Mesothelial cell of epicardium (in vitro differentiated cells): Measurements from ENCODE around the gene MLN. TPM values are rescaled to one million over a fixed set of nuclear protein-coding genes. Genes with fewer than 3 reads are reported as not detected.

Experiments used
- DNase-seq, 2 experiments: peaks; one replicate each; pipeline ENCODE4 v3.0.0; 2021; ENCODE audit warnings: low spot score in 2 of 2; ENCODE audit not compliant: unreplicated experiment in 2 of 2
- H3K27ac Mint-ChIP-seq: 2 replicates; pipeline ENCODE4 v1.8.0; 2021; ENCODE audit warnings: mixed read lengths
- H3K27me3 Mint-ChIP-seq: 2 replicates; pipeline ENCODE4 v1.8.0; 2021; ENCODE audit warnings: low read depth, mixed read lengths
- H3K36me3 Mint-ChIP-seq: 2 replicates; pipeline ENCODE4 v1.8.0; 2021; ENCODE audit warnings: mixed read lengths
- H3K4me1 Mint-ChIP-seq: 2 replicates; pipeline ENCODE4 v1.8.0; 2021; ENCODE audit warnings: mixed read lengths
- H3K4me3 Mint-ChIP-seq: 2 replicates; pipeline ENCODE4 v1.8.0; 2021; ENCODE audit warnings: mild to moderate bottlenecking, moderate library complexity, mixed read lengths
- H3K9me3 Mint-ChIP-seq: 2 replicates; pipeline ENCODE4 v1.8.0; 2021; ENCODE audit warnings: mixed read lengths
- total RNA-seq: library from RNA; stranded (reverse); gene quantifications from 3 replicates; pipeline ENCODE4 v1.2.1, GENCODE V29; 2021
- TF ChIP-seq, protein P1 (sequence below): fragments of 200-600 bp; sonication (generic); IDR thresholded peaks from one replicate; pipeline ENCODE4 v1.5.0; 2021; ENCODE audit warnings: antibody characterized with exemption; ENCODE audit not compliant: unreplicated experiment

MLN gene
- total RNA-seq, 1 donor from 2014 or later, result not detected

DNA sequence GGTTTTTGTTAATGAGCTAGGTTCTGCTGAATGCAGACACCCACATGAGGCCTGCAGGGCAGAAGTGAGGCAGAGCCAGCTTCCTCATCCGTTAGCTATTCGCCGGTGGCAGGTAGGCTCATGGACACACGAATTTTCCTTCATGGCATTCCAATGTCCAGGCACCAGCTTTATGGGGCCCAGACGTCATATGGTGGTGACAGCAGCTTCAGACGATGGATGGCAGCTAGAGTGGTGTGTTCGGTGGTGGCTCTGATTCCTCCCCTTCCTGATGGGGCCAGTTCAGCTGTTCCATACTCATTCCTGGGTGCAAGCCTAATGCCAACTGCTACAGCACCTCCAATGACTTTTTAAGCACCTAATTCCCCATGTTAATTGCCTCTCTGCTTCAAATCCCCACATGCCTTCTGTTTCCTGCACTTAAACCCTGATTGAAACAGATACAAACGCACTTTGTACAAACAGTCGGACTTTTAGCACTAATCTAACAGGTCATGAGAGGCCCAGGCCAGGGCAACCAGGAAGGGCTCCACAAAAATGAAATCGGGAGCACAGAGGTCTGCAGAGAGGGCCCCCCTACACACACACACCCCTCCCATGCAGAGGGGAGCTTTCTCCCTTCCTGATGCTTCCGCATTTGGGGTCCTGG, 35.7 kb upstream of the MLN start:
- no peak for DNase-seq
- H3K4me1 Mint-ChIP-seq, result peaks cover 62% of the 10 kb centered on the region
- no peaks in the 10 kb centered on the region for H3K27me3 Mint-ChIP-seq
- TF ChIP-seq, protein P1, sequence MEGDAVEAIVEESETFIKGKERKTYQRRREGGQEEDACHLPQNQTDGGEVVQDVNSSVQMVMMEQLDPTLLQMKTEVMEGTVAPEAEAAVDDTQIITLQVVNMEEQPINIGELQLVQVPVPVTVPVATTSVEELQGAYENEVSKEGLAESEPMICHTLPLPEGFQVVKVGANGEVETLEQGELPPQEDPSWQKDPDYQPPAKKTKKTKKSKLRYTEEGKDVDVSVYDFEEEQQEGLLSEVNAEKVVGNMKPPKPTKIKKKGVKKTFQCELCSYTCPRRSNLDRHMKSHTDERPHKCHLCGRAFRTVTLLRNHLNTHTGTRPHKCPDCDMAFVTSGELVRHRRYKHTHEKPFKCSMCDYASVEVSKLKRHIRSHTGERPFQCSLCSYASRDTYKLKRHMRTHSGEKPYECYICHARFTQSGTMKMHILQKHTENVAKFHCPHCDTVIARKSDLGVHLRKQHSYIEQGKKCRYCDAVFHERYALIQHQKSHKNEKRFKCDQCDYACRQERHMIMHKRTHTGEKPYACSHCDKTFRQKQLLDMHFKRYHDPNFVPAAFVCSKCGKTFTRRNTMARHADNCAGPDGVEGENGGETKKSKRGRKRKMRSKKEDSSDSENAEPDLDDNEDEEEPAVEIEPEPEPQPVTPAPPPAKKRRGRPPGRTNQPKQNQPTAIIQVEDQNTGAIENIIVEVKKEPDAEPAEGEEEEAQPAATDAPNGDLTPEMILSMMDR, result no peak
- no peak overlapping the region for H3K4me3 Mint-ChIP-seq
- peak overlapping the region; percentile 76 for H3K27ac Mint-ChIP-seq
- H3K36me3 Mint-ChIP-seq, result no peaks in the 10 kb centered on the region
- H3K9me3 Mint-ChIP-seq, result peaks cover 11% of the 10 kb centered on the region

DNA sequence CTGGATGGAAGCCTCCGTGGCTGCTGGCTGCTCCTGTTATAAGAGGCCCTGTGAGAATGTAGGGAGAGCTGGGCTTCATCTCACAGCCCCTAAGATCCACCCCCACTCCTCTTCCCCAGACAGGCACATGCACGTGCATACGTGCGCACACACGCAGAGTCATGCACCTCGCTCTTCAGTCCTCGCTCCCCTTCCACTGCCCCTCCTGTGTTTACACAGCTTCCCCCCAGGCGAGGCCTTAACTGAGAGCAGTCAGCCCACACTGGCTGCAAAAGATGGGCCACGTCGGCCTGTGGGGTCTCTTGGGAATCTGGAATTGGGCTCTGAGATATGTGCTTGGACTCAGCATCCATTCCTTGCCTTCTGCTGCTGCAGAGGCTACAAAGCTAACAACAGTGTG, 35.2 kb upstream of the MLN start:
- peak overlapping the region; percentile 76 for H3K27ac Mint-ChIP-seq
- no peaks in the 10 kb centered on the region for H3K36me3 Mint-ChIP-seq
- H3K4me3 Mint-ChIP-seq, result no peak overlapping the region
- H3K9me3 Mint-ChIP-seq, result peaks cover 11% of the 10 kb centered on the region
- DNase-seq, result no peak
- no peaks in the 10 kb centered on the region for H3K27me3 Mint-ChIP-seq
- peaks cover 60% of the 10 kb centered on the region for H3K4me1 Mint-ChIP-seq
- TF ChIP-seq, protein P1, result no peak

DNA sequence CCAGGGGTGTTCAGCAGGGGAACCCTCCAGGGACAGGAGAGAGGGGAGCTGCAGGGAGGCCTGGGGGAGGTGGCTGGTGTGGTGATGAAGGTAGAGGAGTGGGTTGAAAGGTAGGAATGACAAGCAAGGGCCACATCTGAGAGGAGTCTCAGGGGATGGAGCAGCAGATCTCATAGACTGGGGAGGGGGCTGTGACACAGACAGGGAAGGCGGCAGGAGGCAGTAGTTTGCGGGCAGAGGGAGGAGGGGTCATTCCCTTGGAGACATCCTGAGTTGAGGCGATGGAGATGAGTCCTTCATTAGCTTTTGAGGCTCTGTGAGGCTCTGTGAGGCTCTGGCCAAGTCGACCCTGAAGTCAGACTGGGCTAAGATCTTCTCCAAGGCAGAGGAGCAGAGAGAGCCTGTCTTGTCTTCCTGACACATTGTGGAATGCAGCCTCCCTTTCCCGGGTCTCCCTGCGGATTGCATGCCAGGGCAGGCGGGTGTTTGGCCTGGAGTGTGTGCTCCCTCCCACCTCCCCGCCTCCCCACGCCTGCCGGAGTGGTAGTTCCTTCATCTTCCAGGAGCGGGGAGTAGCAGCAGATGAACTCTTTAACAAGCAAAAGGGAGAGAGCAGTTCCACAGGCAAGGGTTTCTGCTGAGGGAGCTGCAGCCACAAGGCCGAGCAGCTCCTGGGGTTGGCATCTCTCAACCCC, 34.3 kb upstream of the MLN start:
- peak overlapping the region; percentile 76 for H3K27ac Mint-ChIP-seq
- peaks cover 51% of the 10 kb centered on the region for H3K4me1 Mint-ChIP-seq
- no peaks in the 10 kb centered on the region for H3K36me3 Mint-ChIP-seq
- H3K27me3 Mint-ChIP-seq, result no peaks in the 10 kb centered on the region
- H3K9me3 Mint-ChIP-seq, result peaks cover 11% of the 10 kb centered on the region
- no peak overlapping the region for H3K4me3 Mint-ChIP-seq
- DNase-seq, result no peak
- TF ChIP-seq, protein P1, result no peak

DNA sequence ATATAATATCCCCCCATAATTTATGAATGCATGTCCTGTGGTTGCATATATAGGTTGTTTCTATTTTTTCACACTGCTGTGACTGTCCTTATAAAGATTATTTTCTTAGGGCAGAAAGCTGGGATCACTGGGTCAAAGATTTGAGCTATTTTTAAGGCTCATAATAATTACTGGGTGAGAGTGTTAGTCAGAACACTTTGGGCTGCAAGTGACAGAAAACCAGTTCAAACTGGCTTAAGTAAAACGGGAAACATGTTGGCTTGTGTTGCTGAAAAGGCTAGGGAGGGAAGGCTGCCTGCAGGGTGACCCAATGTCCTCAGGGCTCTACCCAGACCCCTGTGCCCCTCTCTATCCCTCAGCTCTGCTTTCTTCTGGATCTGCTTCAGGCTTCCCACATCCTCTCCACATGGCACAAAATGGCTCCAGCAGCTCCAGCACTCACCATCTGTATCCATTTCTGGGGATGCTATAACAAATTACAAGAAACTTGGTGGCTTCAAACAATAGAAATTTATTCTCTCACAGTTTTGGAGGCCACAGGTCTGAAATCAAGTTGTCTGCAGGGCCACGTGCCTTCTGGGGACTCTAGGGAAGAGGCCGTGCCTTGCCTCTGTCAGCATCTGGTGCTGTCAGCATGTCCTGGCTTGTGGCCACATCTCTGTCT, 33.1 kb upstream of the MLN start:
- TF ChIP-seq, protein P1, result no peak
- H3K27ac Mint-ChIP-seq, result no peak overlapping the region
- no peaks in the 10 kb centered on the region for H3K36me3 Mint-ChIP-seq

DNA sequence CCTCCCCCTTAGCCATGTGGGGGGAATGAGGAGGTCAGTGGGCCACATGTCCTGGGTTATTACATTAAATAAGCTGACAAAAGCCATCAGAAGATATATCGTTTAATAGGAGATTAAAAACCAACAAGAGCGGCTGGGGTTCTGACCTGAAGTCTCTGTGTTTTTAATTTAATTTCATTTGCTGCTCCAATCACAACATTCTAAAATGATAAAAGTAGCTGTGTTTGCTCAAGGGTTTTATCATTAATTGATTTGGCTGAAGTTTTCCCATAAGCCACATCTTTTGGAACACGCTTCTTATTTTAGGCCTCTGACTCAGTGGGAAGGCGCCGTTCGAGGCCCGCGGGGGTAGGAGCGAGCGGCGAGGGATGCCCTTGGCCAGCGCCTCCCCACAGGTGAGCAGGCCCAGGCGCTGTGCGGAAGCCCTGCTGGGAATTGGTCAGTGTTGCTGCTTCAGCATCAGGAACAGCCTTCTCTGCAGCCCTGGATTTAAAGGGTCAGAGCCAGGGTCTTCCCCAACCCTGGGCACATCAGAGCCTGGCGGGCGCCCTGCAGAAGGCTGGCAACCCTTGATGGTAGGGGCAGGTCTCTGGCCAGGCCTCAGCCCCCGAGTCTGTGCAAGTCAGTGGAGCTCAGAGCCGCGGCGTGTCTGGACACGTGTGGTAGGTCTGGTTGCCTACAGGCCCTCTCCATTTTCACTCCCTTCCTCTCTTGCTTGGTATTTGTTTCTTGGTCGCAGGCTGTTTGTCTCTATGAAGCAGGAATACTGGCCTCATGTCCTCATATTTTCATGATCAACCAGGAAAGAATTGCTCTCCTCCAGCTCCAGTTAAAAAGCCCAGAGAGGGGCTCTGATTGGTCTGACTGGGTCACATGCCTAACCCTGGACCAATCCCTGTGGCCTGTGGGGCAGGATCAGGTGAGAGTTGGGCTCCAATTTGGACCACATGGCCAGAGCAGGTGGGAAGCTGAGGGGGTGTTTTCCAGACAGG, 30.9 kb upstream of the MLN start:
- Mint-ChIP-seq H3K4me3 (no peak overlapping the region), H3K27me3 (peaks cover 13% of the 10 kb centered on the region), H3K27ac (no peak overlapping the region), H3K36me3 (no peaks in the 10 kb centered on the region), H3K9me3 (peaks cover 11% of the 10 kb centered on the region), H3K4me1 (peaks cover 23% of the 10 kb centered on the region)
- TF ChIP-seq, protein P1, result no peak
- DNase-seq, result no peak

More for the DNA sequence above, 33.1 kb upstream of the MLN start:
- Mint-ChIP-seq H3K9me3 (peaks cover 11% of the 10 kb centered on the region), H3K4me3 (no peak overlapping the region), H3K4me1 (peaks cover 41% of the 10 kb centered on the region), H3K27me3 (no peaks in the 10 kb centered on the region)
- DNase-seq, result no peak
